WI38 (cell line): Measurements from ENCODE around the gene SEMA3C.

ENCODE experiments used
- H3K4me3 ChIP-seq: 2 replicates; pipeline ENCODE4 v1.5.1; 2011; ENCODE audit warnings: low read depth, mild to moderate bottlenecking, control low read depth, low read length
- TF ChIP-seq, protein P1 (sequence below): IDR thresholded peaks from 2 replicates; pipeline ENCODE4 v1.5.1; 2012; ENCODE audit warnings: low read depth, mild to moderate bottlenecking, control low read depth, low read length

The SEMA3C gene

DNA sequence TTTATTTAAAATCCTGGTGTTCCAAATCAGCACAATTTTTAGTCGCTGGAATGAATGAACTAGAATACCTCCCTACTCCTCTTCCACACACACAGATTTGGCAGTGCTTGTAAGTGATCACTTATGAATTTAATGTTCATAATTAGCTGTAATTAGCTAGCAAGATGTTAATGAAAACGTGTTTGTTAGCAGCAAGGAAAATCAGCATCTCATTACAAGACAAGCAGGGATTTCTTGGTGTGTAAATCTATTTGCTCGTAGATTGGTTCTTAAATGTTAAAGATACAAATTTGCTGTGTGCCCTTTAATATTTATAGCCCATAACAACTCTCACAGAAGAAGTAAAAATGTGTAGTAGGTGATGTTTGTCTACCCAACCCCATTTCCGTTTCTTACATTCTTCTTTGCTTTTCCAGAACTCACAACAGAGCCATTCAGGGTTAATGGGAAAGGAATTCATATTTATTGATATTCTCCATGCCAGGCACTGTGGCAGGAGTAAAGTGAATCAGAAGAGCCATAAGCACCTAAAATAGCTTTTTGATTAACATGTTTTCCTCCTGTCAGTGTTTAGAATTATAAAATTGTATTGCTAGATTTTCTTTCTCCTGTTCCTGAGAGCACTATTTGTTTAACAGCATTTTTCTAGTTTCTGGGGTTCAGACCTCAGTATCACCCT is 49.6 kb downstream of the SEMA3C start:
- H3K4me3 ChIP-seq = no peak overlapping the region
- TF ChIP-seq, protein P1, sequence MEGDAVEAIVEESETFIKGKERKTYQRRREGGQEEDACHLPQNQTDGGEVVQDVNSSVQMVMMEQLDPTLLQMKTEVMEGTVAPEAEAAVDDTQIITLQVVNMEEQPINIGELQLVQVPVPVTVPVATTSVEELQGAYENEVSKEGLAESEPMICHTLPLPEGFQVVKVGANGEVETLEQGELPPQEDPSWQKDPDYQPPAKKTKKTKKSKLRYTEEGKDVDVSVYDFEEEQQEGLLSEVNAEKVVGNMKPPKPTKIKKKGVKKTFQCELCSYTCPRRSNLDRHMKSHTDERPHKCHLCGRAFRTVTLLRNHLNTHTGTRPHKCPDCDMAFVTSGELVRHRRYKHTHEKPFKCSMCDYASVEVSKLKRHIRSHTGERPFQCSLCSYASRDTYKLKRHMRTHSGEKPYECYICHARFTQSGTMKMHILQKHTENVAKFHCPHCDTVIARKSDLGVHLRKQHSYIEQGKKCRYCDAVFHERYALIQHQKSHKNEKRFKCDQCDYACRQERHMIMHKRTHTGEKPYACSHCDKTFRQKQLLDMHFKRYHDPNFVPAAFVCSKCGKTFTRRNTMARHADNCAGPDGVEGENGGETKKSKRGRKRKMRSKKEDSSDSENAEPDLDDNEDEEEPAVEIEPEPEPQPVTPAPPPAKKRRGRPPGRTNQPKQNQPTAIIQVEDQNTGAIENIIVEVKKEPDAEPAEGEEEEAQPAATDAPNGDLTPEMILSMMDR = no peak

DNA sequence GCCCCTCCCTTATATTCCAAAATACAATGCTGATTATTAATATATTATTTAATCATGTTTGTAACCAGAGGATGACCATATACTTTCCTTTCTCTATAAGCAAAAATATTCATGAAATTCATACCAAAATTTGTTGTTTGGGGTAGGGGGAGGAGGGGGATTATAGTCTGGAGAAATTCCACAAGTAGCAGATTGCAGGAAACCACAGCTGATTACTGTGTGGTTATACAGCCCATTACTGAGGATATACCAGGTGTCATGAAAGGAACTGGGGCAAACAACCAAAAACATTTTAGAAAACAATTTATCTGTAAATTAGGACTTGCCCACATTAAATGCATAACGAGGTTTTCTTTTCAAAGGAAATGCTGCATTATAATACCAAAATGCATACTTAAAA is 50.3 kb downstream of the SEMA3C start:
- TF ChIP-seq, protein P1 = no peak

DNA sequence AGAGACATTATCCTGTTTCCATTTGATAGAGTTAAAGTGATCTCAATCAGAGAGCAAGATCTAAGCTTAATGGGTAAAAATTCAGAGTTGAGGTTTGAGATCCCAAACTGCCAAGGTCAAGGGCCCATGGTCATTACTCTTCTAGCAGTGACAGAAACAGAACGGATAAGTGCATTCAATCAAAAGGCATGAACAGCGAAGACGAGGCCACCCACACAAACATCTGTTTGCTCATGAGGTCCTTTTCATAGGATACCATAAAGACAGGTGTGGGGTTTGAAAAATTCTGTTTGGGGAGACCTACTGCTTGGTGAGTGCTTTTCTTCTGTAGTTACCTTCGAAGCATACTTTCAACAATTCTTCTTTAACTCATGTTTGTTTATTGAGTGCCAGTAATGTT is 58.3 kb downstream of the SEMA3C start:
- TF ChIP-seq, protein P1 = no peak

More for the DNA sequence above, 50.3 kb downstream of the SEMA3C start:
- H3K4me3 ChIP-seq = no peak overlapping the region

DNA sequence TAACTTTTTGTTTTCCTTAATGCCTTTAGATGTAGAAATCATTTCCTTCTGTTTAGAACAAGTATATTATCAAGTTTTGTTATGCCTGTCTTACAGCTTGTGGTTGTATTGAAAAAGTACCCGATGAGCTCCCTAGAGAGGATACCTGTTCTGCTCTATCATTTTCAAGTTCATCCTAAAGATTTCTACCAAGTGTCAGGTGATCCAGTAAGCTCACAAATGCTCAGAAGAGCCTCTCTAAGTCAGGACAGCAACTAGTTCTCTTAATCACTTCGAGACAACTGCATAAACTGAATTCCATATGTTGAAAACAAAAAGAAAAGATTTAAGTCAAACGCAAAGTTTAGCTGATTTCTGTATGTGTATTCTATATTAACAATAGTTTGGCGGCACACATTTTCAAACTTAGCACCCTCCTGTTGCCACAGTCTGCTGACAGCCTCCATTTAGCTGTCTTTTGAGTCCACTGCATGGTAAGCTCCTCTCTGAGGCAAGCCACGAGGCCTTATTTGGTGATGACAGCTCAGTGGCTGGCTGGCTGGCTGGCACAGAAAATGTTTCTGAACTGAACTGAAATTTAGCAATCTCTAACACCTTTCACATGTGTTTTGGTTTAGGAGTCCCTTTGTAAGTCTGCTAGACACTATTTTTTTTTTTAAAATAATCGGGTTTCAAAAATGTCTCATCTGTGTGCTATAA is 59.4 kb downstream of the SEMA3C start:
- no peak overlapping the region for H3K4me3 ChIP-seq
- TF ChIP-seq, protein P1 = no peak

More for the DNA sequence above, 58.3 kb downstream of the SEMA3C start:
- H3K4me3 ChIP-seq = no peak overlapping the region

DNA sequence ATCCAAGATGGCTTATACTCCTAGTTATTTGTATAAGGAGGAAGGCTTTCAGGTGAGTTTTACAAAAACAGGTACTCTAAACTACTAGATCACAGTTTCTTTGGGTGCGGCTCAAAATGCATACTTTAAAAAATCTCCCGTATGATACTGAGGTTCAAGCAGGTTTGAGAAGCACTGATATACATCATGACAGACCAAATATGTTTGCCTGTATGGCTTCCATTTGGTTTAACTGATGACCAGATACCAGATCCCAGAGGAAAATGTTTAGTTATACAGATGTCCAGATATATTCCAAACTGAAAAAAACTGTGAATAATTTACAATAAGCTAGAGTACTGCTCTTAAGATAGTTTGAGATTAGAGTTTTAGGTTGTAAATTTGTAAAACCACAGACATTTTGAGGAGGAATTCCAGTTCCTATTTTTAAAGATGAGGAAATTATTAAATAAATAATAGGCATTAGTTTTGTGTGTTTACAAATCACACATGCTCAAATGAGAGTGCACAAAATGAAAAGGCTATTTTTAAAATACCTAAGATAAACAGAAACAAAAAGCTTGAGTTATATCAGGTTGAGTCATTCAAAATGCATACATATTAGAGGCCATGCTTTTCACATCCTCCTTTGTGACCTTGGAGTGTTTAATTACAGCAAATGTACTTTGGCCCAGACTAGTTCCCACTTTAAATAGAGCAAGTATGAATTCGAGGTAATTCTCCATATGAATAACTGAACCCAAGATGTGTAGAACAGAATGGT is 60.5 kb downstream of the SEMA3C start:
- no peak overlapping the region for H3K4me3 ChIP-seq
- TF ChIP-seq, protein P1 = no peak

DNA sequence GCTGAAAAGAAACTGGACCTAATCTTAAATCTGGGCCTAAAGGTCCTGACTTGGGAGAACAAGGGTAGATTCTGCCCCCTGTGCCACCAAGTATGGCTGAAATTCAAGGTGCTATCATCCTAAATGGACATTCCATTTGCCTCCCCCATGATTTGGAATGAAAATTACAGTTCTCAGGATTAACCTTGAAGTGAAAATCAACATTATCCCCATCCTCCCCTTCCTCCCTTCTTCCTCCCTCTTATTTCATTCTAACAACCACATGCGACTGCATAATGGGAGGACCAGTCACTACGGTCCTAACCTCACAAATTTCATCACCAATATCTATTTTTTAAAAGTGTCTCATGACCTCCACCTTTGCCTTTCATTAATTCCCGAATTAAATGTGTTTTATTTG is 62.1 kb downstream of the SEMA3C start:
- TF ChIP-seq, protein P1 = no peak

More for the DNA sequence above, 62.1 kb downstream of the SEMA3C start:
- H3K4me3 ChIP-seq = no peak overlapping the region
